HG02623 (cell line): Measurements from ENCODE around the gene SMOC1.
"Not testable (repeated sequence)": the region's sequence is repeated elsewhere in the genome, so short reads cannot be mapped to it uniquely, and the experiment has no call there.

ENCODE experiments used
- ATAC-seq: cut with Tn5 transposase; IDR thresholded peaks from one replicate; pipeline ENCODE4 v1.9.1; 2021; ENCODE audit warnings: moderate library complexity; ENCODE audit not compliant: unreplicated experiment

Gene SMOC1

GRCh38 chr14:69896080-69896479 lies 16.9 kb downstream of the SMOC1 start:
- no peak for ATAC-seq

- ATAC-seq: no peak
Measured at GRCh38 chr14:69896972-69897371, 17.8 kb downstream of the SMOC1 start.

GRCh38 chr14:69900603-69901002 lies 21.4 kb downstream of the SMOC1 start:
- no peak for ATAC-seq

- no peak for ATAC-seq
Measured at GRCh38 chr14:69901113-69901951, 22.1 kb downstream of the SMOC1 start.

GRCh38 chr14:69903046-69903445 lies 23.8 kb downstream of the SMOC1 start:
- ATAC-seq: not testable (repeated sequence)

GRCh38 chr14:69904246-69904645 lies 25.0 kb downstream of the SMOC1 start:
- ATAC-seq: no peak

GRCh38 chr14:69906201-69906600 lies 27.0 kb downstream of the SMOC1 start:
- no peak for ATAC-seq

- no peak for ATAC-seq
Measured at GRCh38 chr14:69909826-69910550, 30.8 kb downstream of the SMOC1 start.

GRCh38 chr14:69910871-69911270 lies 31.7 kb downstream of the SMOC1 start:
- ATAC-seq: no peak

- ATAC-seq: no peak
Measured at GRCh38 chr14:69913686-69914085, 34.5 kb downstream of the SMOC1 start.

GRCh38 chr14:69916396-69916795 lies 37.2 kb downstream of the SMOC1 start:
- ATAC-seq: no peak

GRCh38 chr14:69917287-69917686 lies 38.1 kb downstream of the SMOC1 start:
- ATAC-seq: no peak

- no peak for ATAC-seq
Measured at GRCh38 chr14:69919815-69920214, 40.6 kb downstream of the SMOC1 start.

- no peak for ATAC-seq
Measured at GRCh38 chr14:69921052-69921451, 41.8 kb downstream of the SMOC1 start.

- ATAC-seq: no peak
Measured at GRCh38 chr14:69922198-69922597, 43.0 kb downstream of the SMOC1 start.

- ATAC-seq: no peak
Measured at GRCh38 chr14:69924201-69924600, 45.0 kb downstream of the SMOC1 start.

- no peak for ATAC-seq
Measured at GRCh38 chr14:69928111-69928523, 48.9 kb downstream of the SMOC1 start.

GRCh38 chr14:69930780-69931379 lies 51.7 kb downstream of the SMOC1 start:
- no peak for ATAC-seq

GRCh38 chr14:69931960-69932359 lies 52.7 kb downstream of the SMOC1 start:
- no peak for ATAC-seq

- no peak for ATAC-seq
Measured at GRCh38 chr14:69932391-69932790, 53.2 kb downstream of the SMOC1 start.

- no peak for ATAC-seq
Measured at GRCh38 chr14:69933623-69934275, 54.5 kb downstream of the SMOC1 start.
